SK-N-SH (cell line): Measurements from ENCODE around the gene GPT2. TPM values are rescaled to one million over a fixed set of nuclear protein-coding genes. Genes with fewer than 3 reads are reported as not detected.
A peak's percentile ranks its signal among the peaks of the same experiment; 100 is the strongest.

Experiments
- CTCF ChIA-PET: fragments of 300-600, 350-600 bp; formaldehyde crosslinking; extraction: SDS; loops from one replicate; lab custom pipeline; 2021; lab: Yijun Ruan, JAX
- POLR2A ChIA-PET: fragments of 350-600 bp; sonication (Branson Sonifier 250); formaldehyde crosslinking; extraction: SDS; loops from one replicate; lab custom pipeline; 2020; ENCODE audit warnings: antibody characterized with exemption, inconsistent platforms; lab: Yijun Ruan, JAX
- DNase-seq: peaks from one replicate; pipeline ENCODE4 v3.0.0; 2012
- H2AFZ ChIP-seq: fragments of 200-600 bp; sonication (generic); 2 replicates; pipeline ENCODE4 v1.8.1; 2016; ENCODE audit warnings: antibody characterized with exemption, mild to moderate bottlenecking, low read depth
- H3F3A ChIP-seq: fragments of 200-600 bp; sonication (generic); replicated peaks from 2 replicates; pipeline ENCODE3; 2016; ENCODE audit warnings: antibody characterized with exemption, mild to moderate bottlenecking; ENCODE audit not compliant: insufficient read depth
- H3K27ac ChIP-seq, 2 experiments: fragments of 200-500 bp in 1 of 2; fragments of 200-600 bp in 1 of 2; sonication (Bioruptor generic) in 1 of 2; sonication (generic), shearing (Covaris generic) in 1 of 2; 2 replicates each; pipeline versions ENCODE4 v1.5.1 to v1.6.1; 2014 to 2016; ENCODE audit warnings: low read depth in 2 of 2, inconsistent platforms in 1 of 2, low read length in 1 of 2, mild to moderate bottlenecking in 1 of 2, mixed read lengths in 1 of 2
- H3K27me3 ChIP-seq: fragments of 200-600 bp; sonication (generic), shearing (Covaris generic); 2 replicates; pipeline ENCODE4 v1.6.1; 2016; ENCODE audit warnings: mixed run types; ENCODE audit not compliant: insufficient read depth
- H3K36me3 ChIP-seq, 2 experiments: fragments of 200-500 bp in 1 of 2; fragments of 200-600 bp in 1 of 2; sonication (Bioruptor generic) in 1 of 2; sonication (generic) in 1 of 2; replicated peaks in 1 of 2; 2 replicates each; pipeline versions ENCODE3 to v1.5.1; 2014 to 2016; ENCODE audit warnings: low read length in 1 of 2, mild to moderate bottlenecking in 1 of 2; ENCODE audit not compliant: insufficient read depth in 2 of 2, control insufficient read depth in 1 of 2
- H3K4me1 ChIP-seq, 2 experiments: fragments of 200-500 bp in 1 of 2; fragments of 200-600 bp in 1 of 2; sonication (Bioruptor generic) in 1 of 2; sonication (generic), shearing (Covaris generic) in 1 of 2; 2 replicates each; pipeline versions ENCODE4 v1.5.1 to v1.6.1; 2014 to 2016; ENCODE audit warnings: low read depth in 1 of 2, low read length in 1 of 2, mixed run types in 1 of 2; ENCODE audit not compliant: insufficient read depth in 2 of 2, control insufficient read depth in 1 of 2
- H3K4me2 ChIP-seq: fragments of 200-600 bp; sonication (generic), shearing (Covaris generic); 2 replicates; pipeline ENCODE4 v1.6.1; 2017; ENCODE audit warnings: mixed run types
- H3K4me3 ChIP-seq, 2 experiments: fragments of 200-500 bp in 1 of 2; fragments of 200-600 bp in 1 of 2; sonication (Bioruptor generic) in 1 of 2; sonication (generic), shearing (Covaris generic) in 1 of 2; 2 replicates each; pipeline versions ENCODE4 v1.5.1 to v1.8.1; 2014 to 2016; ENCODE audit warnings: low read depth in 2 of 2, inconsistent platforms in 1 of 2, low read length in 1 of 2, mild to moderate bottlenecking in 1 of 2, mixed read lengths in 1 of 2, moderate library complexity in 1 of 2
- H3K79me2 ChIP-seq: fragments of 200-600 bp; sonication (generic); 2 replicates; pipeline ENCODE4 v1.8.1; 2017; ENCODE audit warnings: mild to moderate bottlenecking; ENCODE audit not compliant: insufficient read depth
- H3K9ac ChIP-seq: fragments of 200-600 bp; sonication (generic); 2 replicates; pipeline ENCODE4 v1.6.1; 2017; ENCODE audit warnings: mixed run types
- H3K9me2 ChIP-seq: fragments of 200-600 bp; sonication (generic); 2 replicates; pipeline ENCODE4 v1.6.1; 2017; ENCODE audit warnings: mixed run types
- H3K9me3 ChIP-seq: fragments of 200-600 bp; sonication (generic); 2 replicates; pipeline ENCODE4 v1.6.1; 2017; ENCODE audit warnings: mixed run types, mild to moderate bottlenecking, moderate library complexity
- H4K20me1 ChIP-seq: fragments of 200-600 bp; sonication (generic); 2 replicates; pipeline ENCODE4 v1.6.1; 2017; ENCODE audit warnings: mild to moderate bottlenecking, mixed run types; ENCODE audit not compliant: insufficient read depth
- MXI1 ChIP-seq: IDR thresholded peaks from 2 replicates; pipeline ENCODE4 v1.6.1; 2012; ENCODE audit warnings: mild to moderate bottlenecking, low read depth, low read length, improper control_type of control experiment
- TCF12 ChIP-seq: IDR thresholded peaks from 2 replicates; pipeline ENCODE4 v1.4.0; 2012
- YY1 ChIP-seq: IDR thresholded peaks from 2 replicates; pipeline ENCODE4 v1.4.0; 2012; ENCODE audit warnings: low read depth, mild to moderate bottlenecking
- WGBS: methylation state at CpG from one replicate; pipeline ENCODE4 v1.1.6; 2017; ENCODE audit warnings: low lambda C conversion rate; 5-methylcytosine and 5-hydroxymethylcytosine counted together
- polyA plus RNA-seq, 3 experiments: library from polyadenylated mRNA; depleted of rRNA; stranded (reverse); fragments of >200 nt; gene quantifications; 2 replicates each; pipeline ENCODE4 v1.2.3, GENCODE V29; 2012
- TF ChIP-seq, protein P1 (sequence below): fragments of 200-600 bp; sonication (generic); IDR thresholded peaks from 2 replicates; pipeline ENCODE4 v1.6.1; 2017; ENCODE audit warnings: antibody characterized with exemption, mild to moderate bottlenecking, moderate library complexity
- TF ChIP-seq, protein P2 (sequence below): fragments of 150-350 bp; IDR thresholded peaks from 2 replicates; pipeline ENCODE4 v1.6.1; 2017; ENCODE audit warnings: antibody characterized with exemption, low read length, low read depth, borderline replicate concordance

GPT2 gene
- polyA plus RNA-seq, 1 of the 3 experiments (the other 2 are of a cell fraction) = 19.9 TPM

DNA sequence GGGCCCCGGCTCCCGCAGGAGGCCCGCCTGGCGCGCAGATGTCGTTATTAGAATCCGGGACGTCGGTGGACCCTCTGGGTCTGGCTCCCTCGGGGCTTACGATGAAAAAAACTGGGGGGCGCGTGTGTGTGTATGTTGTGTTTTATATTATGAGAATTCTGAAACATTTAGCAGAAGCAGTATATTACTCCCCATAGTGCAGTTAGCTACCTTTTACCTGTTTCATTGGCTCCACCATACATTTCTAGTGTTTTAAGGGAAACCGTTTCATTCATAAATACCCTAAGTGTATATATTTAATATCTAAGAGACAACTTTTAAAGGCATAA is 89.8 kb downstream of the GPT2 start:
- no peaks in the 10 kb centered on the region for H3K9me3 ChIP-seq
- H3K4me2 ChIP-seq = peak overlapping the region; percentile 91
- peaks cover 10 to 13% of the 10 kb centered on the region in 2 experiments; a peak in 3 of 4 replicates for H3K4me1 ChIP-seq
- no peaks in the 10 kb centered on the region for H3K27me3 ChIP-seq
- TF ChIP-seq, protein P1, sequence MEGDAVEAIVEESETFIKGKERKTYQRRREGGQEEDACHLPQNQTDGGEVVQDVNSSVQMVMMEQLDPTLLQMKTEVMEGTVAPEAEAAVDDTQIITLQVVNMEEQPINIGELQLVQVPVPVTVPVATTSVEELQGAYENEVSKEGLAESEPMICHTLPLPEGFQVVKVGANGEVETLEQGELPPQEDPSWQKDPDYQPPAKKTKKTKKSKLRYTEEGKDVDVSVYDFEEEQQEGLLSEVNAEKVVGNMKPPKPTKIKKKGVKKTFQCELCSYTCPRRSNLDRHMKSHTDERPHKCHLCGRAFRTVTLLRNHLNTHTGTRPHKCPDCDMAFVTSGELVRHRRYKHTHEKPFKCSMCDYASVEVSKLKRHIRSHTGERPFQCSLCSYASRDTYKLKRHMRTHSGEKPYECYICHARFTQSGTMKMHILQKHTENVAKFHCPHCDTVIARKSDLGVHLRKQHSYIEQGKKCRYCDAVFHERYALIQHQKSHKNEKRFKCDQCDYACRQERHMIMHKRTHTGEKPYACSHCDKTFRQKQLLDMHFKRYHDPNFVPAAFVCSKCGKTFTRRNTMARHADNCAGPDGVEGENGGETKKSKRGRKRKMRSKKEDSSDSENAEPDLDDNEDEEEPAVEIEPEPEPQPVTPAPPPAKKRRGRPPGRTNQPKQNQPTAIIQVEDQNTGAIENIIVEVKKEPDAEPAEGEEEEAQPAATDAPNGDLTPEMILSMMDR = no peak
- TF ChIP-seq TCF12 = no peak
- 0 out of 2 replicates have a peak, but pooled peaks have one; percentile 2 for TF ChIP-seq YY1
- H4K20me1 ChIP-seq = peaks cover 22% of the 10 kb centered on the region
- H3K27ac ChIP-seq = peak overlapping the region; percentile 86 to 98
- ChIA-PET CTCF (interaction anchor here (0.7 to 2.7 kb wide), 10 partner anchors 9 to 1191 kb away, joined by 3 to 13 read pairs (median 3); partner anchors contain the start of gene NETO2), POLR2A (interaction anchor here (1.7 to 2.2 kb wide), 2 partner anchors 13 to 64 kb away, joined by 4 to 11 read pairs; no protein-coding TSS in a partner anchor)
- no peaks in the 10 kb centered on the region for H3K9me2 ChIP-seq
- H3K79me2 ChIP-seq = peaks cover 51% of the 10 kb centered on the region
- DNase-seq = no peak
- 14% methylated on average over 12 of the region's 14 CpGs for whole genome bisulfite sequencing
- H3K4me3 ChIP-seq = peak overlapping the region; percentile 91 to 95
- peak overlapping the region; percentile 93 for H2AFZ ChIP-seq
- peaks cover 11% of the 10 kb centered on the region for H3F3A ChIP-seq
- H3K9ac ChIP-seq = peak overlapping the region; percentile 90
- H3K36me3 ChIP-seq = peaks cover 20 to 21% of the 10 kb centered on the region in 2 experiments

DNA sequence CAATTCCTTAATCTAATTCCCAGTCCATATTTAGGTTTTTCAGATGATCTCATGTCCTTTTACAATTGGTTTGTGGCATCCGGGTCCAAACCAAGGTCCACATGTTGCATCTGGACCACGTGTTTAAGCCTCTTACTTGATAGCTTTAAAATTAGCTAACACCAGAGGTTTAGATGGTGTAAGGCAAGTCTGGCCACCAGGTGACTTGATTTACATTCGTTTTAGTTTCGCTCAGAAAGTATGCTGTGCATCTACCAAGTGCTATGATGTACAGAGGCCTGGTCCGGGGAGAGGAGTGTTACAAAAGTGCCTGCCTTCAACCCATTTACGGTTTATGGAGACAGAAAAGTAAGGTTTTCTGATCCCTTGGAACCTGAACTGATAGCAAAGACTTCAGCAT is 90.2 kb downstream of the GPT2 start:
- Histone ChIP-seq H3K4me2 (peak overlapping the region; percentile 91), H3K4me1 (peaks cover 10 to 13% of the 10 kb centered on the region in 2 experiments; a peak in 3 of 4 replicates), H3K36me3 (peaks cover 16 to 18% of the 10 kb centered on the region in 2 experiments), H3K27ac (peak overlapping the region; percentile 86 to 98), H3K9me2 (no peaks in the 10 kb centered on the region), H3K27me3 (no peaks in the 10 kb centered on the region), H3F3A (peaks cover 11% of the 10 kb centered on the region), H4K20me1 (peaks cover 20% of the 10 kb centered on the region), H3K4me3 (peak overlapping the region; percentile 91 to 95; a peak in 3 of 4 replicates), H3K9ac (peak overlapping the region; percentile 90), H3K79me2 (peaks cover 47% of the 10 kb centered on the region), H2AFZ (peak overlapping the region; percentile 93), H3K9me3 (no peaks in the 10 kb centered on the region)
- WGBS = 66% methylated on average over 6 of the region's 6 CpGs
- ChIA-PET POLR2A (interaction anchor here (1.7 to 2.2 kb wide), 2 partner anchors 13 to 64 kb away, joined by 4 to 11 read pairs; no protein-coding TSS in a partner anchor), CTCF (interaction anchor here (0.7 to 2.7 kb wide), 9 partner anchors 9 to 1182 kb away, joined by 3 to 13 read pairs (median 3); partner anchors contain the start of gene NETO2)
- peak; percentile 84 for TF ChIP-seq MXI1
- TF ChIP-seq, protein P2, sequence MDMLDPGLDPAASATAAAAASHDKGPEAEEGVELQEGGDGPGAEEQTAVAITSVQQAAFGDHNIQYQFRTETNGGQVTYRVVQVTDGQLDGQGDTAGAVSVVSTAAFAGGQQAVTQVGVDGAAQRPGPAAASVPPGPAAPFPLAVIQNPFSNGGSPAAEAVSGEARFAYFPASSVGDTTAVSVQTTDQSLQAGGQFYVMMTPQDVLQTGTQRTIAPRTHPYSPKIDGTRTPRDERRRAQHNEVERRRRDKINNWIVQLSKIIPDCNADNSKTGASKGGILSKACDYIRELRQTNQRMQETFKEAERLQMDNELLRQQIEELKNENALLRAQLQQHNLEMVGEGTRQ = no peak
- TF ChIP-seq, protein P1 = no peak; the same call in 1 of the 2 replicates
- TF ChIP-seq, all 33 proteins: peak for 1
- DNase-seq = peak; percentile 57
